Raji (cell line): ENCODE results near the gene PPP1R12A.

ENCODE experiments used
- POLR2A ChIP-seq: IDR thresholded peaks from 2 replicates; pipeline ENCODE4 v1.6.1; 2011; ENCODE audit warnings: low read depth, low read length, control low read depth; ENCODE audit not compliant: insufficient read depth

Gene PPP1R12A

DNA sequence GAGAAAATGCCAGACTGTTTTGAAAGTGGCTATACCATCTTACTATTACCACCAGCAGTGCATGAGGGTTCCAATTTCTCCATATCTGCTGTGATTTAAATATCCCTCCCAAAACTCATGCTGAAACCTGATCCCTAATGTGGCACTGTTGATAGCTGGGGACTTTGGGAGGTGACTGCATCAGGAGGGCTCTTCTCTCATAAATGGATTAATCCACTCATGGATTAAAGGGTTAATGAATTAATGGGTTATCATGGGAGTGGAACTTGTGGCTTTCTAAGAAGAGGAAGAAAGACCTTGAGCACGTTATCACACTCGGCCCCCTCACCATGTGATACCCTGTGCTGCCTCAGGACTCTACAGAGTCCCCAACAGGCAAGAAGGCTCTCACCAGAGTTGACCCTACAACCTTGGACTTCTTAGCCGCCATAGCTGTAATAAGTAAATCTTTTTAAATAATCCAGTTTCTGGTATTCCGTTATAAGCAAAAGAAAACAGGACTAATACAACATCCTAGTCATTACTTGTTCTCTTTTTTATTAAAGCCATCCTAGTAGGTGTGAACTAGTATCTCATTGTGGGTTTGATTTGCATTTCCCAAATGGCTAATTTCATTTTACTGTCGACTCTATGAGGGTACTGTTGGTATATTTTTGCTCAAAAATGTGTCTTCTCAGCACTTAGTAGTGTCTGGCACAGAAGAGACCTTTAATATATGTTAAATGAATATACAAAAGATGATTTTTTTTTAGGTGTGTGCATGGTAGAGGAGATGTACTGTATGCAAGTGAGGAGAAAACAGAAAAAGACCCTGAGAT, 14.3 kb downstream of the PPP1R12A start:
- no peak for TF ChIP-seq POLR2A

DNA sequence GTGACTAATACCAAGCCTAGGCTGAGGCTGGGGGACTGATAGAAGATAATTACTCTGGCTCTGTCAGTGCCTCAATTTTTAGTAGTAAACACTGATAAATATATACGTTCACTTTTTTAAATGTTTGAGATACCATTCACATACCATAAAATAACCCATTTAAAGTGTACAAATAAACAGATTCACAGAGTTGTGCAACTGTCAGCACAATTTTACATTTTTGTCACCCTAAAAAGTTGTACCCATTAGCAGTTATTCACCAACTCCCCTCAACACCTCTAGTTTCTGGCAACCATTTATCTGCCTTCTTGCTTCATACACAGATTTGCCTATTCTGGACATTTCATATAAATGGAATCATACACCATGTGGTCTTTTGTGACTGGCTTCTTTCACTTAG, 15.1 kb downstream of the PPP1R12A start:
- TF ChIP-seq POLR2A, result no peak

DNA sequence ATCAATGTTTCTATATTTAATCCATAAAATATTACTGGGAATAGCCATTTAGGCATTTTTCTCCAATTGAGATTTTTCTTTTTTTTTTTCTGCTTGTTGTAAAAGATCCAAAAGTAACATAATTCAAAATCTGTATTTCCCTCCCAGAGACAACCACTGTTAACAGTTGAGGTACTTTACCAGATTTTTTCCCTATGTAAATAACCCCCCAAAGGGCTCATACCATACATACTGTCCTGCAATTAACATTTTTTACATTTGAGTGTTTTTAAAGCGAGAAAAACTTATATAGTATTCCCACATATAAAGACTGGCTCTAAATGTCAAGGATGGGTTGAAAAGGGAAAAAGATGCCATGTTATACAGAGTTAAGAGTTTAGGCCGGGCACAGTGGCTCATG, 18.1 kb downstream of the PPP1R12A start:
- no peak for TF ChIP-seq POLR2A

DNA sequence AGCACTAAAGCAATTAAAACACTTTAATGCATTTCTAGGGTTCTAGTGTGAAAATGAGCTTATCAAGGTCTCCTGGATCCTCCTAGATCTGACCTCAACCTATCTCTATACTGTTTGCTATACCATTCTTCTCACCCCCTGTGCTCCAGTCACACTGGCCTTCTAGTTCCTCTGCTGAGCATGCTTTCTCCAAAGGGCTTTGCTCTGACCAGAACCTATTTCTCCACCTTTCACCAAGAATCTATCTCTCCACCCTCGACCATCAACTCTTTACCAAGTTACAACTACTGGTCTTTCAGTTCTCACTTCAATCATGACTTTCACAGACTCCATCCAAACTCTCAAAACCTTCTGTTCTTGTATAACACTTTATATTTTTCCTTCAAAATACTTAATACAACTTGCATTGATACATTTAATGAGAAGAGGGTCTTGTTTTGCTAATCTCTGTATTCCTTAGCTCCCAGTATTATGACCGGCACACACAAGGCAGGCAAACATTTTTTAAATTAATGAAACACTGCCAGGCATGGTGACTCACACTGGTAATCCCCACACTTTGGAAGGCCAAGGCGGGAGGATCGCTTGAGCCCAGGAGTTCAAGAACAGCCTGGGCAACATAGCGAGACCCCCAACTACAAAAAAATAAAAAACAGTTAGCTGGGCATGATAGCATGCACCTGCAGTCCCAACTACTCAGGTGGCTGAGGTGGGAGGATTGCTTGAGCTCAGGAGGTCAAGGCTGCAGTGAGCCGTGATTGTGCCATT, 22.8 kb downstream of the PPP1R12A start:
- no peak for TF ChIP-seq POLR2A

DNA sequence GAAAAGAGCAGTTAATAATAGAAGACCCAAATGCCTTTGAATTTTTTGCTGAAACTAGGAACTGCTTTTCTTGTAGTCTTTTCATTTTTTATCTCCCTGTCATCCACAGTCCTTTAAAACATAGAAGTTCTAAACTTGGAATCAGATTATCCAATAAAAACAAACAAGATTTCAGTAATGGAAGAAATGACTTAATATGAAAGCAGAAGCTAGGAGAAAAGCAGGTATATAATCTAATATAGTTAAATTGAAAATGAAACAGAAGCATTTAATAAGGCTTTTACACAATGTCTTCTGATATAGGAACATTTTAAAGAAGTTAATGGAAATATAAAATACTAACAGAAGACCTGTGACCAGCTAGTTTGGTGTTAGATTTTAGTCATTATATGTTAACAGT, 26.5 kb downstream of the PPP1R12A start:
- TF ChIP-seq POLR2A, result no peak

DNA sequence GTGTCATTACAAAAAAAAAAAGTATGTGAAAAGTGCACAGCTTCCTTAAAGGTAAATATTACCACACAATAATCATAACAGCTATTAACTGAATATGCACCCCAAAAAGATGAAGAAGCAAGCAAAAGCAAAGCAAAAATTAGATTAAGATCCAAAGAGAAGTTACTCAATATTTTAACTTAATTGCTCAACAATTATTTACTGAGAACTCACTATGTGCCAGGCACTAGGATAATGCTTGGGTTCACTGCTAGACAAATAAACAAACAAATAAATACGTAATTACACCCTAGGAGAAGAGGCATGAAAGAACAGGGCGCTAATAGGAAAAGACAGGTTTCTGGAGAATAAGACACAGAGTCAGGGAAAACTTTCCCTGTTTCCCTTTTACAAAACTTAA, 33.4 kb downstream of the PPP1R12A start:
- no peak for TF ChIP-seq POLR2A

DNA sequence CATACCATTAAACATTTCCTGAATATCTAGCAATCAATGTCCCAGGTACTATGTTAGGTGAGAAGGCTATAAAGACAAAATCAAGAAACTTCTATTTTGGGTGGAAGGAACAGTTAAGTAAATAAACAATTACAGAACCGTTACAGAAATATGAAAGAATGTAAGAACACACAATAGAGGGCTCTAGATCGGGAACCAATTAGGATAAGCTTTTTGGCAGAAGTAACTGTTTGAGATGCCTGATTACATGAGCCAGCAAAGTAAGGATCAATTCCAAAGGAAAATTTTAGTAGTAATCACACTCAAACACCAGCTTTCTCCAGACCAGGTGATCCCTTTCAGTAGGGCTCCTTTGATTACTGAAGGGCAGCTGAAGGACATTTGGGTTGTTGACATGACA, 33.9 kb downstream of the PPP1R12A start:
- no peak for TF ChIP-seq POLR2A

DNA sequence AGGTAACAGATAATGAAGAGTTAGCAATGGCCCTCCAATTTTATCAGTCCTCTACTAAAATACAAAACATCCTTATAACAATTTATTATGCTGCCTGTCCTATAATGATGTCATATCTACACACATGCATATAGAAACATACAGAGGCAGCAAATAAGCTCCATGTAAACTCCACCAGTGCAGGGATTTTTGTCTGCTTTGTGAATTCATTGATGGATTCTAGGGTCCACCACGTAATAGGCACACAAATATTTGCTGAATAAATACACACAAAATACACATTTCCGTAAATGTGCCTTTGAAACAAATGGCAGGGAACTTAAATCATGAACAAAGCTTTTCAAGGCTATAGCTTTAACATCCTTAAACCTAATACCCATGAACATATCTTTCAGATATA, 34.7 kb downstream of the PPP1R12A start:
- no peak for TF ChIP-seq POLR2A

DNA sequence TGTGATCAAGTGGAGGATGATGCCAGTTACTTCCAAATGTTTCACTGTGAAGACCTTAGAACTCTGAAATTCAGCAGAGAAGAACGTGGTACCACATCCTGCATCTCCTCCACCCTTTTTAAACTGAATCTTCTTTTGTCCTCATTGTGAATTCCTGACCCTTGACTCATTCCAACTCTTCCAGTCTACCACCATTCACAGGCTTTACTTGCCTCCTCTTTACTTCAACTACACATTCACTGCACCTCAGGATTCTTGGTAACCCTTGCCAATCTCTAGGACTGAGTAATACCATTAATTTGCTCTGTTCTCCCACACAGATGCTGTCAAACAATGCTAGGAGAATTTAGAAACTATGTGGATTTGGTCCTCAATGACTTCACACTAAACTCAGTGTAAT, 37.3 kb downstream of the PPP1R12A start:
- TF ChIP-seq POLR2A, result no peak

DNA sequence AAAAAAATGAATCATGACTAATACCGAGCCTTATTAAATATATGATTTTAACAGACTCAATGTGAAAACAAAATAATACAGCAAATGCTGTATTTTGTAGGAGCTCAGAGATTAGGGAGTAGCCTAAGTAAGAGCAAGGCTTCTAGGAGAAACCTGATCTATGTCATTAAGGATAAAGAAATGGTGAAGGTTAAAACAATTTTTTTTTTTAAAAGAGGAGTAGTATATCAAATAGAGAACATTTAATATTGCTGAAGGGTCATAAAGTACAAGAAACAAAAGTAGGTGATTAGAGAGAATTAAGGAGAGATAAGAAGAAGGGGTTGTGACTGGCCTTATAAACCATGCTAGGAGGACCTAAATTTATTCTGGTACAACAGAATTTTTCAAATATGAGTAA, 39.1 kb downstream of the PPP1R12A start:
- no peak for TF ChIP-seq POLR2A

DNA sequence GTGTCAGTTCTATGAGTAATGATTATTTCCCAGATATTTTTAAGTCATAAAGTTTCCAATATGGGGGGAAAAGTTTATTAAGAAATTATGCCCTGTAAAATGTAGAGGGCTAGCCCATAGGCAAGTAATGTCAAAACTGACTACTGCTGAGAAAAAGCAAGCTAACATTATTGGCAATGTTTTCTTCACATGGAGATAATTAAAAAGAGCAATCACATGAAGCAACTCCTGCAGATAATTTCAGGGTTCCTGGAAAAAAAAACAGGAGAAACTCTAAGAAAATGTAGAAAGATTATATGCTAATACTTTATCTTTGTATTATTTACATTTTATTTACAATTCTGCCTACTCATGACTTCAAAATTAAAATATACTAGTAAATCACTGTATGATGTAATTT, 39.8 kb downstream of the PPP1R12A start:
- no peak for TF ChIP-seq POLR2A

DNA sequence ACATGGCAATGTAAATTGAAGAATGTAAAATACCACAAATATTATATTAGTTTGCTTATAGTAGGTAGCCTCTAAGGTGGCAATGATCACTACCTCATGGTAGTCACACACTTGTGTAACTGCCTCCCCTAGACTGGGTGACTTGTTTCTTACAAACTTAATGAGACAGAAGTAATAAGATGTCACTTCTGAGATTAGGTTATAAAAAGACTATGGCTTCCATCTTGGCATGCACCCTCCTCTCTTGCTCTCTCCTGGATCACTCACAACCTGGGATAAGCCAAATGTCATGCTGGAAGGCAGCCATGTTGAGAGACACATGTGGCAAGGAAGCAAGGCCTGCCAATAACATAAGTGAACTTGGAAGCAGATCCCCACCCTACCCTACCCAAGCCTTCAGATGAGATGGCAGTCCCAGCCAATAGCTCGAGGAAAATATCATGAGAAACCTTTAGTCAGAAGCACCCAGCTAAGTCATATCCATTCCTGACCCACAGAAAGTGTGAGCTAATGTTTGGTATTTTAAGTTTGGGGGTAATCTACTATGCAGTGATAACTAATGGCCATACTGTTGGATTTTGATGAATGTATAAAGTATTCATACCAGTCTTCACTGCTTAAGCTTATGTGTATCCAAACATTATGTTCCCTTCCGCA, 43.3 kb downstream of the PPP1R12A start:
- no peak for TF ChIP-seq POLR2A

DNA sequence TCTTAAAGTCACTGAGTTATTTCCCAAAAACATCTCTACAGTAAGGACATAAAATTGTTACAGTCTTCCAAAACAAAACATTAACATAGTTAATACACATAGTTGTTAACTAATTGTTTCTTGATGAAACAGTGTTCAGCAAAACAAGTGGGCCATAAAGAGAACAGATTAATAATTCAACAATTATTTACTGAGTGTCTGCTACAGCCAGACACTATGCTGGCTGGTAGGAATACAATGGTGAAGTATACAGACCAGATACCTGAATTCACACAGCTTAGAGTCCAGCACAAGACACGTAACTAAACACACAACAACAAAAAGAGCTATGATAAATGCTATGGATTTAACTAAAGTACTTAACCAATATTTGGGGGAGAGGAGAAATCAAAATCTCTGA, 47.0 kb downstream of the PPP1R12A start:
- TF ChIP-seq POLR2A, result no peak

DNA sequence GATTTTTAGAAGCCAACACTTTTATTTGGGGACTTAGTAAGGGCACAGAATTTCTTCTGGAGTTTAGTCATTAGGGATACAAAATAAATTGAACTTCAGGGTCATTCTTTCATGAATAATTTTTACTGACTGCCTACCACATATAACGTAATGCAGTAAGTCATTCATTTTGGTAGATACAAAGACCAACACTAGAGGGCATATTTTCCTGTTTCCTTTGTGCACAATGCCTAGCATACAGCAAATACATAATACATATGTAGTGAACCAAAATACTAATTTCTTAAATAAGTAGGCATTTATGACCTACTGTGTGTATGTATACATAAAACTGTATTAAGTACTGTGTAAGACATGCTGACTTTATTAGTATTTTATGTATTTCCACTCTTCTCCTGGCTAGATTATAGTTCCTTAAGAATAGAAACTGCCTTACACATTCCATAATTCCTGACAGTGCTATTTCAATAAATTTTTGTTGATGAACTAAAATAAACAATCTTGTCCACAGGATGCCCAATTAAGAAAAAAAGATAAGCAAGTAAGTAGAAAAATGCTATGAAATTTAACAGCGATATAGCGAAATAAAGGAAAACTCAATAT, 47.9 kb downstream of the PPP1R12A start:
- TF ChIP-seq POLR2A, result no peak

DNA sequence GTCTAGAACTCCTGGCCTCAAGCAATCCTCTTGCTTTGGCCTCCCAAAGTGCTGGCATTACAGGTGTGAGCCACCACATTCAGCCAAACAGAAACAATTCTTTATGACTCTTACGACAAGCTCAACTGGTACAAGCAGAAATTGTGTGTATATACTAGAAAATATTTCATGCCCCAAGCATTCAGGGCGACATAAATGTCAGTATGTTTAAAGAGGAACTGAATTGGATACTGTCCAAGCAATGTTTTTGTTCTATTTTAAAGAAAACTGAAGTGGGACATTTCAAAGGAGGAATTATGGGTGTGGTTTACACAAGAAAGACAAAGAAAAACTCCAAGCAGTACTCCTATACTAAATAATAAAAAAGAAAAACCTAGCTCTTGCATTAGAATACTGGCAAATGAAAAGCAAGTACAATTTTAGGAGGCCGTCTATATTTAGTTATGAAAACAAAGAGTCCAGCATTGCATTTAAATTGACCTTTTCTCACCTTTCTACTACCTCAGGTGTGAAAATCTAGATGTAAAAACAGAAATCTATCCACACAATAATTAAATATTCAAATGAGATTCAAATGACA, 48.9 kb downstream of the PPP1R12A start:
- no peak for TF ChIP-seq POLR2A
